CD4-positive, alpha-beta T cell (primary cell): ENCODE results near the gene UBE2E3. TPM values are rescaled to one million over a fixed set of nuclear protein-coding genes. Genes with fewer than 3 reads are reported as not detected.
"Not testable (repeated sequence)": the region's sequence is repeated elsewhere in the genome, so short reads cannot be mapped to it uniquely, and the experiment has no call there.

Experiments used
- ATAC-seq: fragments of 200-7000 bp; cut with Tn5 transposase; one replicate; pipeline ENCODE4 v1.10.0; 2022; ENCODE audit warnings: mild to moderate bottlenecking; ENCODE audit not compliant: poor library complexity
- CTCF ChIA-PET: fragments of 350-600 bp; sonication (Branson Sonifier 250); formaldehyde crosslinking; loops from one replicate; lab custom pipeline; 2021; ENCODE audit warnings: antibody characterized with exemption, inconsistent platforms; lab: Charles Lee
- POLR2A ChIA-PET: fragments of 350-600 bp; sonication (Branson Sonifier 250); formaldehyde crosslinking; loops from one replicate; lab custom pipeline; 2021; ENCODE audit warnings: antibody characterized with exemption, inconsistent platforms; lab: Charles Lee
- DNase-seq, 14 experiments: peaks; one replicate each; pipeline ENCODE4 v3.0.0-alpha.2; 2013 to 2020; ENCODE audit warnings: mixed read lengths in 2 of 14
- H3K27ac ChIP-seq, 2 donors: one replicate each; pipeline versions ENCODE4 v1.5.1 to v1.7.0; 2013; ENCODE audit warnings: low read length in 2 of 2, low read depth in 1 of 2, mild to moderate bottlenecking in 1 of 2
- H3K27me3 ChIP-seq, 2 experiments: 1 replicate in 1 of 2; 2 replicates in 1 of 2; pipeline versions ENCODE4 v1.6.1 to v1.7.0; 2013; ENCODE audit warnings: low read length in 2 of 2, control low read depth in 1 of 2, mild to moderate bottlenecking in 1 of 2, moderate library complexity in 1 of 2; ENCODE audit not compliant: insufficient read depth in 2 of 2, control insufficient read depth in 1 of 2
- H3K36me3 ChIP-seq: one replicate; pipeline ENCODE4 v1.6.1; 2013; ENCODE audit warnings: low read length, control low read depth; ENCODE audit not compliant: insufficient read depth
- H3K4me1 ChIP-seq: one replicate; pipeline ENCODE4 v1.6.1; 2013; ENCODE audit warnings: low read length, control low read depth; ENCODE audit not compliant: insufficient read depth
- H3K4me3 ChIP-seq: one replicate; pipeline ENCODE4 v1.5.1; 2013; ENCODE audit warnings: mild to moderate bottlenecking, low read length, moderate library complexity
- H3K9me3 ChIP-seq, 2 experiments: 1 replicate in 1 of 2; 2 replicates in 1 of 2; pipeline versions ENCODE4 v1.6.1 to v1.7.0; 2013; ENCODE audit warnings: low read length in 2 of 2, mild to moderate bottlenecking in 2 of 2, control low read depth in 1 of 2, moderate library complexity in 1 of 2; ENCODE audit not compliant: control insufficient read depth in 1 of 2, insufficient read depth in 1 of 2
- H3K27ac Mint-ChIP-seq: one replicate; pipeline ENCODE4 v1.8.0; 2020; ENCODE audit warnings: mixed read lengths
- H3K27me3 Mint-ChIP-seq: one replicate; pipeline ENCODE4 v1.8.0; 2021; ENCODE audit warnings: mixed read lengths
- H3K36me3 Mint-ChIP-seq: one replicate; pipeline ENCODE4 v1.8.0; 2021; ENCODE audit warnings: low read depth, mixed read lengths
- H3K4me1 Mint-ChIP-seq: one replicate; pipeline ENCODE4 v1.8.0; 2021; ENCODE audit warnings: low read depth, mixed read lengths
- H3K4me3 Mint-ChIP-seq: one replicate; pipeline ENCODE4 v1.8.0; 2020; ENCODE audit warnings: mild to moderate bottlenecking, mixed read lengths
- H3K9me3 Mint-ChIP-seq: one replicate; pipeline ENCODE4 v1.8.0; 2020; ENCODE audit warnings: mixed read lengths
- CTCF ChIP-seq: fragments of 200-600 bp; IDR thresholded peaks from one replicate; pipeline ENCODE4 v1.8.0; 2022; ENCODE audit warnings: antibody characterized with exemption, mild to moderate bottlenecking
- intact Hi-C, 2 experiments: fragments of 100-400 bp; cut with DNase I in 1 of 2; cut with micrococcal nuclease in 1 of 2; formaldehyde crosslinking; loops; one replicate each; pipeline versions ENCODE4 v1.15.1 to v1.9.0; 2023 to 2025; cut with DNase I, micrococcal nuclease
- total RNA-seq, 174 experiments: library from RNA in 2 of 174; stranded (reverse) in 2 of 174; gene quantifications; one replicate each; pipeline ENCODE4 v1.2.3 and lab custom pipeline; 2021 to 2026

Gene UBE2E3
- total RNA-seq, 2 experiments from 2014 or later = 20.5 TPM

- POLR2A ChIA-PET = interaction anchor here (1.0 kb wide), 1 partner anchor 404 kb away, joined by 3 read pairs; no protein-coding TSS in a partner anchor
- no peaks in the 10 kb centered on the region for H3K36me3 Mint-ChIP-seq
Observed at GRCh38 chr2:181083140-181083539, 102.7 kb downstream of the UBE2E3 start.

GRCh38 chr2:181085734-181086133 lies 105.3 kb downstream of the UBE2E3 start:
- POLR2A ChIA-PET = no interaction called here
- Histone ChIP-seq H3K9me3 (no peaks in the 10 kb centered on the region), H3K27ac (no peak overlapping the region), H3K36me3 (no peaks in the 10 kb centered on the region), H3K4me3 (no peak overlapping the region), H3K27me3 (no peaks in the 10 kb centered on the region), H3K4me1 (no peaks in the 10 kb centered on the region)
- Mint-ChIP-seq H3K9me3 (peaks cover 4% of the 10 kb centered on the region), H3K27ac (no peak overlapping the region), H3K4me3 (no peak overlapping the region), H3K4me1 (no peaks in the 10 kb centered on the region), H3K27me3 (peaks cover 20% of the 10 kb centered on the region), H3K36me3 (no peaks in the 10 kb centered on the region)
- DNase-seq (no peak), ATAC-seq (no peak)
- intact Hi-C loops = no loop called here
- no peak for TF ChIP-seq CTCF
- CTCF ChIA-PET = no interaction called here

More at GRCh38 chr2:181083140-181083539, 102.7 kb downstream of the UBE2E3 start:
- Histone ChIP-seq H3K36me3 (no peaks in the 10 kb centered on the region), H3K9me3 (no peaks in the 10 kb centered on the region), H3K27me3 (no peaks in the 10 kb centered on the region), H3K4me3 (no peak overlapping the region), H3K4me1 (no peaks in the 10 kb centered on the region), H3K27ac (no peak overlapping the region)
- DNase-seq = no peak
- H3K27ac Mint-ChIP-seq = no peak overlapping the region
- H3K9me3 Mint-ChIP-seq = no peaks in the 10 kb centered on the region
- H3K4me1 Mint-ChIP-seq = no peaks in the 10 kb centered on the region
- no peak overlapping the region for H3K4me3 Mint-ChIP-seq
- peaks cover 14% of the 10 kb centered on the region for H3K27me3 Mint-ChIP-seq
- CTCF ChIA-PET = no interaction called here
- no peak for ATAC-seq
- intact Hi-C loops = no loop called here
- TF ChIP-seq CTCF = no peak

- H3K9me3 ChIP-seq, H3K4me3 Mint-ChIP-seq, H3K4me1 Mint-ChIP-seq, ATAC-seq, CTCF ChIA-PET, H3K36me3 ChIP-seq, intact Hi-C loops, H3K27me3 ChIP-seq, H3K27ac Mint-ChIP-seq, H3K4me1 ChIP-seq, H3K4me3 ChIP-seq, POLR2A ChIA-PET, H3K27ac ChIP-seq: not testable (repeated sequence)
- peak in 1 of 14 experiments; percentile 36 for DNase-seq
- peaks cover 16% of the 10 kb centered on the region for H3K36me3 Mint-ChIP-seq
- peaks cover 11% of the 10 kb centered on the region for H3K27me3 Mint-ChIP-seq
- H3K9me3 Mint-ChIP-seq = peaks cover 11% of the 10 kb centered on the region
Observed at GRCh38 chr2:181091920-181092319, 111.5 kb downstream of the UBE2E3 start.

- no peaks in the 10 kb centered on the region for H3K4me1 Mint-ChIP-seq
- CTCF ChIA-PET = interaction anchor here (0.6 kb wide), 2 partner anchors 216 to 1614 kb away, joined by 3 read pairs; no protein-coding TSS in a partner anchor
- TF ChIP-seq CTCF = no peak
Observed at GRCh38 chr2:181095486-181095885, 115.1 kb downstream of the UBE2E3 start.

More at GRCh38 chr2:181095486-181095885, 115.1 kb downstream of the UBE2E3 start:
- H3K4me1 ChIP-seq = no peaks in the 10 kb centered on the region
- intact Hi-C loops = no loop called here
- peaks cover 16% of the 10 kb centered on the region for H3K36me3 Mint-ChIP-seq
- POLR2A ChIA-PET = no interaction called here
- no peaks in the 10 kb centered on the region for H3K36me3 ChIP-seq
- peaks cover 7% of the 10 kb centered on the region for H3K9me3 Mint-ChIP-seq
- H3K4me3 Mint-ChIP-seq = no peak overlapping the region
- H3K4me3 ChIP-seq = no peak overlapping the region
- H3K27ac ChIP-seq = no peak overlapping the region
- ATAC-seq (no peak), DNase-seq (no peak)
- no peaks in the 10 kb centered on the region for H3K9me3 ChIP-seq
- no peaks in the 10 kb centered on the region for H3K27me3 Mint-ChIP-seq
- no peaks in the 10 kb centered on the region for H3K27me3 ChIP-seq
- H3K27ac Mint-ChIP-seq = no peak overlapping the region
